HPDE6-E6E7 (cell line): ENCODE data around the gene RNF123.
"Not testable (repeated sequence)": the region's sequence is repeated elsewhere in the genome, so short reads cannot be mapped to it uniquely, and the experiment has no call there.

Experiments used
- DNase-seq: peaks from one replicate; pipeline ENCODE4 v3.0.0; 2011; ENCODE audit warnings: missing footprints; ENCODE audit errors: extremely low spot score

Gene RNF123

GRCh38 chr3:49681232-49681522 is 8.2 kb upstream of the RNF123 start:
- DNase-seq, result no peak

DNA sequence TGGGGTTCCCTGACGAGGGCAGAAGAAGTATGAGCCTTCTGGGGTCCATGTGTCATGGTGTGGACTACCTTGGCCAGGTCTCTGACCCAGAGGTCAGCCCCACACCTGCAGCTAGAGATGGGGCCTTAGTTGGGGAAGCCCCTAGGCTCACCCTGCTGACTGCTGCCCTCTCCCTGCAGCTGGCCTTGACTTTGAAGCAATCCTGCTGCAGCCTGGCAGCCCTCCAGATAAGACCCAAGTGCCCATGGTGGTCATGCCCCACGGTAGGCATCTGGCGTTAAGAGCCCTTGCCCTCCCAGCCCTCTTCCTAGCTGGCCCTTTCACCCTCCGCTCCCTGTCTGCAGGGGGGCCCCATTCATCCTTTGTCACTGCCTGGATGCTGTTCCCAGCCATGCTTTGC is 7.8 kb upstream of the RNF123 start:
- DNase-seq, result no peak

DNA sequence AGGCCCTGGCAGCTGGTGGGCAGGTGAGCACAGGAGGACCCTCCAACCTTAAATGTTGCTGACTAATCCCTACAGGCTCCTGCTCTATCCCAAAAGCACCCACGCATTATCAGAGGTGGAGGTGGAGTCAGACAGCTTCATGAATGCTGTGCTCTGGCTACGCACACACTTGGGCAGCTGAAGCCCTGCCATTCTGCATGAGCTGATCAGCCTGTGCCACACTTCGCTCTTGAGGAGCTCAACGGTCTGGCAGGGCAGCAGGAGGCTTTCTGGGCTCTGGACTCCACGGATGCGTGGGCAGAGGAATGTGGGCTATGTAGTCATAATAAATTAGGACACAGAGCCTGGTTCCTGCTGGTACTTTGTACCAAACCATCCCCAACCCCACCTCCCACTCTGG is 6.2 kb upstream of the RNF123 start:
- no peak for DNase-seq

DNA sequence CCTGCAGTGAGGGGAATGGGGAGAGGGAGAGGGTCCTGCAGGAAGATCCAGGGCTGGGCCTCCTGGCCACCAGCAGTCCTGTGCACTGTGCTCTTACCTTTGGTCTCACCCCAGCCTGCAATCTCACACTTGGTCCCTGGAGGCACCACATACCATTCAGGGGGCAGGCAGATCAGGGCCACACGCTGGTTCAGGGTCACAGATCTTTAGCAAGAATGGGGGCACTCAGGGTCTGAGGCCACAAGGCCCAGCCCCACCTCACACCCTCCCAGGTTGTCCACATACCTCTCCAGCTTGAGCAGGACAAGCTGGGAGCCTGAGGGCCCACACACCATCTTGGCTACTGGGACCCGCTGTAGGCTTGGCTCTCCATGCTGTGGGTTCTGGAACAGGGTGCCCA is 4.9 kb upstream of the RNF123 start:
- DNase-seq, result not testable (repeated sequence)

DNA sequence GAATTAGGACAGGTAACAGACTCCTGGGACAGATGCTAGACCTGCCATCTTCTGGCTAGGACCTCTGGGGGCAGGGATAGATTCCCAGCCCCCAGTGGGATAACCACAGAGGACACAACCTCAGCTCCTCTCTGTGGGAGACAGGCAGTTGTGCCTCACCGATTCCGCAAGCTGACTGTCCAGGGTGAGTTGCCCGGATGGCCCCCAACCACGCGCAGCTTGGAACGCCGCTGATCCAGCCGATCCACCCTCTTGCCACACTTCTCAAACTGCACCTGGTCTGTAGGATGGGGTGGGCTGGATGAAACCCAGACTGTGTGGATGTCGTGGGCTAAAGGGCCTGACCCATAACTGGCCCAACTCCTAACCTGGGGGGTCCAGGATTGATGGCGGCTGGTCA is 4.3 kb upstream of the RNF123 start:
- not testable (repeated sequence) for DNase-seq

- DNase-seq, result not testable (repeated sequence)
Measured at GRCh38 chr3:49685846-49686245, 3.5 kb upstream of the RNF123 start.

DNA sequence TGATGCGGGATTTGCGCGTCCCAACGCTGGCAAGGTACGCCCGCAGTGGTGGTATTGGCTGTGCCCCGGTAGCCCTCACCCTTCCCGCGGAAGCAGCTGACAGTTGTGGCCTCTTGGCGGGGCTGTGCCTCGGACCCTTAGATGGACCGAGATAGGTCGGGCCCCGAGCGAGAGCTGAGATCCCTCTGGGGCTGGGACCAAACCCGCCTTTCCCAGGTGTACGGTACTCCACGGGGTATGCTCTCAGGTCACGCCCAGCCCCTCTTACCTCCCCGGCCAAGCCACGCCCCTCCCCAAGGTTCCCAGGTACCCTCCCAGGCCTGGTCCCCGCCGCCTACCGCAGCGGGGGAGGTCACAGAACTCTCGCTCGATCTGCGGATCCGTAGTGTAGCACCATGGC is 3.0 kb upstream of the RNF123 start:
- not testable (repeated sequence) for DNase-seq

GRCh38 chr3:49686769-49687423 is 2.5 kb upstream of the RNF123 start:
- not testable (repeated sequence) for DNase-seq

GRCh38 chr3:49687424-49687795 is 1.9 kb upstream of the RNF123 start:
- DNase-seq, result not testable (repeated sequence)

- not testable (repeated sequence) for DNase-seq
Measured at GRCh38 chr3:49688338-49689045, 865 bp upstream of the RNF123 start.

GRCh38 chr3:49689908-49690624 is 709 bp downstream of the RNF123 start:
- not testable (repeated sequence) for DNase-seq

GRCh38 chr3:49690856-49691255 is 1.5 kb downstream of the RNF123 start:
- not testable (repeated sequence) for DNase-seq

- DNase-seq, result not testable (repeated sequence)
Measured at GRCh38 chr3:49691481-49691880, 2.1 kb downstream of the RNF123 start.

GRCh38 chr3:49694409-49695070 is 5.2 kb downstream of the RNF123 start:
- not testable (repeated sequence) for DNase-seq

DNA sequence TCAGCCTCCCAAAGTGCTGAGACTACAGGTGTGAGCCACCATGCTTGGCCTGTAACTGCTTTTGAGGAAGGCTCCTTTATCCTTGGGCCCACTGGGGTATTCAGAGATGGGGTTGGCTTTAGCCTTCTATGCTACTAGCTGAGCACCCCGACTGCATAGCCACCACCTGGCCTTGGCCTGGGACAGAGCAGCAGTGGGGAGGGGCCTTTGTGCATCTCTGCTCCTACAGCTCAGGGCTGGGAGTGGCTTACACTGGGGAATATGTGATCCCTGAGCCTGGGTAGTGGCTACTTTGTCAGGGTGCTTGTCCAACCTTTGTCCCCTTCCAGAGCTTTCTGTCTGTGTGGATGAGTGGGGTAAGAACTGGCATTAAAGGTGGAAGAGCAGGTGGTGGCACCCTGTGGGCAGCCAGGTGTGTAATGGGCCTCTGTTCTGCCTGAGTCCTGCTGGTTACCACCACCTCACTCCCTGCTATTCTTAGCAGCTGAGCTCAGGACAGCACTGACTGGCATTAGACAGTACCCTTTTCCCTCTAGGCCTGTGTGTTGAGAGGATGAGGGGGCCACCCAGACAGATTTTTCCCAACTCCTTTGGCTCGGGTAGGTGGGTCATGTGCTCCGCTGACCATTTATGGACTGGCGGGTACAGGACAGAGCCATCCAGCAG is 6.1 kb downstream of the RNF123 start:
- DNase-seq, result not testable (repeated sequence)

- no peak for DNase-seq
Measured at GRCh38 chr3:49699281-49699979, 10.1 kb downstream of the RNF123 start.

DNA sequence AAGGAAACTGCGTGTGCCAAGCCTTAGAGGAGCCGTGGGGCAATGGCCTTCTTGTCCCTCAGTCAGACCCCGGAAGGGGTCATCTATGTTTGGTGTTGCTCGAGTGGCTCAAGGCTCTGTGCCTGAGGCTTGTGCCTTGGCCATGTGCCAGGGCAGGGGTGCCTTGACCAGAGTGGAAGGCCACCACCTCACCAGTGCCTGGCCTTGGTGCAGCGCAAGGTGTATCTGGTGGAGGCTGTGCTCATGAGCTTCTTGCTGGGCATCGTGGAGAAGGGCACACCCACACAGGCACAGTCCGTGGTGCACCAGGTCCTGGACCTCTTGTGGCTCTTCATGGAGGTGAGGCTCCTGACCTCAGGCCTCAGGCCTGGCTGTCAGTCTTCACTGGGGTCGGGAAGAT is 10.7 kb downstream of the RNF123 start:
- DNase-seq, result no peak

DNA sequence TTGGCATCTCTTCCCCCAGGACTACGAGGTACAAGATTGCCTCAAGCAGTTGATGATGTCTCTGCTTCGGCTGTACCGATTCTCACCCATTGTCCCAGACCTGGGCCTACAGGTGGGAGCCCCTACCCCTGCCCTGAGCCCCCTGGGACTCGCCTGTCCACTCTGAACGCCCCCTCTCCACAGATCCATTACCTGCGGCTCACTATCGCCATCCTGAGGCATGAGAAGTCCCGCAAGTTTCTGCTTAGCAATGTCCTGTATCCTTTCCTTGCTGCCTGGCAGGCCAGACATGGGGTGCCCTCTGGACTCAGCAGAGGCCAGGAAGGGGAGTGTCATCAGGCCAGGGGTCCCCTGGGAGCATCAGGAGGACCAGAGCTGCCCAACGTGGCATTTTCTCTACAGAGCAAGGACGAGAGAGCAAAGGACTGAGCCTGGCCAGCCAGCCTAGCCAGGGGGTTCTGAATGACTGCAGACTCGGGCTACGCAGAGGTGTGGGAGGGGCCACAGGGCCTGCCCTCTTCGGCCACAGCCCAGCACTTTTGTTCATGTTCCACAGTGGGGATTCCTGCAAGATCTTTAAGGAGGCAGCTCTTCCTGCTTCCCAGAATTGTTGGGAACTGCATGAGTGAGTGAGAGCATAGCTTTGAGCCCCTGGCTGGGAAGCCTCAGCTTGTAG is 11.2 kb downstream of the RNF123 start:
- no peak for DNase-seq

DNA sequence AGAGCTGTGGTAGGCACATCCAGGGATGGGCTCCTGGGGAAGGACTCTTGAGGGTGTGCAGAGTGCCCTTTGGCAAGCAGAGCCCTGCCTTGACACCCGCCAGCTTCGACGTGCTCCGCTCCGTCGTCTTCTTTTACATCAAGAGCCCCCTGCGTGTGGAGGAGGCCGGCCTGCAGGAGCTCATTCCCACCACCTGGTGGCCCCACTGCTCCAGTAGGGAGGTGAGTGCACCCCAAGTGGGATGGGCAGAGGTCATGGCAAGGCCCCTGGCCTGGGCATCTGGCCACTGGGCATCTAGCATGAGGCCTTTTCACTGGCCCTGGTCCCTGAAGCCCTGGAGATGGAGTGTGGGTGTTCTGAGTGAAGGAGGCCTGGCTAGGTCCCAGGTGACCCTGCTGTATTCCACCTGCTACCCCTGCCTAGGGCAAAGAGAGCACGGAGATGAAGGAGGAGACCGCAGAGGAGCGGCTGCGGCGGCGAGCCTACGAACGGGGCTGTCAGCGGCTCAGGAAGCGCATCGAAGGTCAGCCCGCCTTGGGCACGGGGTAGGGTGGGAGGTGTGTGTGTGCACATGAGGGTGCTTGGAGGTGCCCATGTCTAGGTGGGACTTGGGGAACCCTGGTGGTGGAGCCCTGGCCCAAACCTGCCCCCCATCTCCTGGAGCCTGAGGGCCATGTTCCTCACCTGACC is 12.2 kb downstream of the RNF123 start:
- DNase-seq, result no peak

DNA sequence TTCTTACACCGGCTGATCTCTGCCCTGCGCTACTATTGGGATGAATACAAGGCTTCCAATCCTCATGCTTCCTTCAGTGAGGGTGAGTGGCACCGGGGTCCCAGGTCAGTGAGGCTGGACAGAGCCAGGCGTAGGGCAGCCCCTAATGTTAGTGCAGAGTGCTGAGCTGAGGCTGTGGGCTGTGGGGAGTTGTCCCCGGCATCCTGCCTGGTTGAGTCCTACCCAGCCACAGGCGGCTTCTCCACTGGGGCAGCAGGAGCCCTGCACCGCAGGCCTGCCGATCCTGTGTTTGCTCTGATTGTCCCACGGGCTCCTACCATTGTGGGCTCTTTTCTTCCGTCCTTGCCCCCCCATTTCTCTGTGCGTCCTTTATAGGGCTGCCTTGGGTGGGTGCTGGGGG is 13.3 kb downstream of the RNF123 start:
- DNase-seq, result no peak
